T follicular helper cell (primary cell): ENCODE data around the gene PKHD1.

ENCODE experiments used
- DNase-seq: peaks from one replicate; pipeline ENCODE4 v3.0.0-alpha.2; 2020; ENCODE audit warnings: low read depth

The PKHD1 gene

DNA sequence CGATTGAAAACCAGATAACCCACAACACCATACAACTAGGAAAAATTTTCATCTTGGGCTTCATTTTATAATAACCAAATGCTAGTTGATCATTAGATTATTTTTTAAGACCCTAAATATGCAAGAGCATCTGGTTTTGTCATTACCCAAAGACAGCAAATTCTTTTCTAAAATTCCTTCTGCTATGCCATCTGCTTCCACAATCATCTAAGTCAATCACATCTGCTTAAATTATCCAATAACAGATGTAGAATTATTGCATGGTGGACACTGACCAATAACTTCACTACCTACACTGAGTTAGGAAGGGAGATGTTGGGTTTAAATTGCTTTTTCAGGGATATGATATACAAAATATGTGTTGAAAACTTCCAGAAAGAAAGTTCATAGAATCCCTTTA lies 41.9 kb downstream of the PKHD1 start:
- no peak for DNase-seq

DNA sequence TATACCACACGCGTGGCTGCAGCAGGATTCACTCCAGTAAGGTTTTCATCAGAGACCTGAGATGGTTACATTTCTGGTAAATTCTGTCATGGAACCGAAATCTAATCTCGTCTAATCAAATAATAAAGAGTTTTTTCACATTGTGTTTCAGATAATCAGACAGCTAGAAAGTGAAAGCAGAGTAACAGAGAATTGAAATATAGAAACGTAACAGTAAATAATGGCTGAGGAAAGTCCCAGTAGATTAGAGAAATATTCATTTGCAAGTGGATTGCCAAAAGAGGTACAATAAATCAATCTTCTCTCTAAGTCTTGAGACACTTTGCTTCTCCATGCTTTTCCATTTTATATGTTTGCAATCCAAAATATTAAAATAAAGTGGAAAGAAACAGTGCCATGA lies 42.4 kb downstream of the PKHD1 start:
- no peak for DNase-seq

- DNase-seq: no peak
These were observed 45.1 kb downstream of the PKHD1 start for GRCh38 chr6:52042141-52042885.

- no peak for DNase-seq
These were observed 46.3 kb downstream of the PKHD1 start for GRCh38 chr6:52041134-52041533.

DNA sequence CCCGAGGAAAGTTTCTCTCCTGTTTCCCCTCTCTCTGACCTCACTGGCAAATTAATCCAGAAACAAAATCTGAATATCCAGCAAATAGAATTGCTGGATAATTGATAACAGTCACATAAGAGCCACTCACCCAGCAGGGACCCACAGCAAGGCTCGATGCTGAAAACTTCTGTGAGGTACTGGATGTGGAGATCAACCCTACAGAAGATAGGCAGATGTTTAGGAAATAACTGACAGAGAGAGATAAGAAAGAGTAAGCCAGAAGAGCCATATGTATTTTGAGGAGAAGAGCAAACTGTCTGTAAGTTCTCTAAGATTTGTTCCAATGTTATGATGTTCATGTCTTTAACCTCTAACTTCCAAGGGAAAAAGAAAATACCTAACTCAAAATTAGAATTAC lies 59.7 kb downstream of the PKHD1 start:
- DNase-seq: no peak

DNA sequence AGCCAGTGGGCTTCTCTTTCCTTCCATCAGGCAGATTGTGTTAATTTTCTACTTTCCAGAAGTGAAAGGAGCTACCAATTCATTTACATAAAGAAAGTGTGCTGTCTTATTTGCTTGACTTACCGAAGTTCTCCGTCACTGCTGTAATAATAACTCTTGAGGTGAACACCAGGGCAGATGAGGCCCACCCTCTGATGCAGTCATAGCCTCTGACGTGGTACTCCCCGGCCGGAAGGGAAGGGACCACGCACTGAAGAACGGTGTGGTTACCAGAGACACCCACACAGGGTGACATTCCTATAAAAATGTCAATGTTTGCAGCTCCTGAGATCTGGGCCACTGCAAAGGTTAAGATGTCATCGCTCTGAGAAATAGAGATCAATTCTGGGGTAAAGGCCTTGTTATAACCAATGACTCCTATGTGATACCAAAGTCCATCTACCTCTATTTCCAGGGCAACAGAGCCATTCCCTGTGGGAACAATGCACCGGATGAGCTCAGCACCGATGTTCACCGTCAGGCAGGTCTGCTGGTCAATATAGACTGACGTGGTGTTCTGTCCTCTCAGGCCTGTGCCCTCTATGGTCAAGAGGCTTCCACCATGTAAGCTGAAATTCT lies 62.9 kb downstream of the PKHD1 start:
- no peak for DNase-seq

DNA sequence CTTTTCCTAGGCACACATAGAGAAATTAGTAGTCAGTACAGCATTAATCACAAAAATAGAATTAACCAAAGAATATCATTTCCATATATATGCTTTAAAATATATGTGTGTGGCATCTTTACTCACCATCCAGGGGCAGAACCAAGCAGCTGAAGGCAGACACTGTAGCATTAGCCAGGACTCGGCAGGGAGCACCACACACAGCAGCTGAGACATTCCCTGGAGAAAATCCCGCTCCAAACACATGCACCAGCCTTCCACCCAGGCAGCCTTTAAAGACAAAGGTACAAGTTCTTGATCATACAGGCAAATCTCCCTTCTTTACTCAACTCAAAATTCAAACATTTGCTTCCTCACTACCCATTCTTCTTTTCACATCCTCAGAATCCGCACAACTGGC lies 64.7 kb downstream of the PKHD1 start:
- DNase-seq: no peak

- DNase-seq: no peak
These were observed 66.4 kb downstream of the PKHD1 start for GRCh38 chr6:52020945-52021570.

DNA sequence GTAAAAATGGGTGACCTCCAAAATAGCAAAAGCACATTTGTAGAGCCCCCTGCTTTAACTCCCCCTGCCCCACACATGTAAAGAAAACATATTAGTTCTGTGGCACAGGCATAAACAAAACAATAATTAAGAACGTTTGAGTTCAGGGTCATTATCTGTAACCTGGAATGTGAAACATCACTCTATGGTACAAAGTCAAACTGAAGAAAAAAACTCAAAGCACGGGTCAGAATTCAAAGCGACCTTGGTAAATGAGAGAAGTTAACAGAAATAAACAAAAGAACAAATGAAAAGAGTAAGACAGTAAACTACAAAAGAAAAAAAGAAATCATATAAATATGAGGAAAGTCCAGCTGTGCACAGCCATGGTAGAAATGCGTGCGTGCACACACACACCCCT lies 67.5 kb downstream of the PKHD1 start:
- DNase-seq: no peak

DNA sequence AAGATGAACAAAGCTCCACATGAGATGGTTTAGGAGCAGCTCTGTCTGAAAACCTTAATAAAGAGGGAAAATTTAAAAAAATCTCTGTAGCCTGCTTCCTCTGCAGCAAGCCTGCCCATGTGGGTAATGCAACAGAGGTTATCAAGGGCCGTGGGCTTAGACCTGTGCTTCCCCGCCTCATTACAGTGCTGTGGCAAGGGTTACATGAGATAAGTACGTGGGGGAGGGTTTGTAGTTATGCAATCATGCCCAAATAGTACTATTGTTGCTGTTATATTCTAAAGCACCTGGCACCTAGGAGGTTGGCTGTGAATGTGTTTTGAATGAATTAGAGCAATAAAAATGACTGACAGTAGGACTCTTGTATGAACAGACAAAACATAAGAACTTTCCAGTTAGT lies 68.3 kb downstream of the PKHD1 start:
- no peak for DNase-seq

GRCh38 chr6:52016915-52017748 lies 70.3 kb downstream of the PKHD1 start:
- no peak for DNase-seq

DNA sequence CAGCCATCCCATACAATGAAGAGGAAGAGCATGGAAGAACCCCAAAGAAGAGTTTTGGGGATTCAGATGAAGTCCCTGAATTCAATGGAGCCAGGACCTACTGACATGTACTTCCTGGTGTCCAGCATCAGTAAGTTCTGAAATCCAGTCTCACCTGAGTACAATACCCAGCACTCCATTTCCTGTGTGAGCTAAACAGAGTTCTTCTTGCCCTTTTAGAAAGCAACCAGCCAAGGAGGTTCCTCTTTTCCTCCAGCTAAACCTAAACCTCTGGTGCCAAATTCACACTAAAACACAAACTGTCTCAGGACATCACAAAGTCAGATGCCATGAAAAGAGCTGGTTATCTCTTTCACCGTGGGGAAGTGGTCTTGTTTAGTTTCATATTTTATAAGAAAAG lies 71.5 kb downstream of the PKHD1 start:
- DNase-seq: no peak

DNA sequence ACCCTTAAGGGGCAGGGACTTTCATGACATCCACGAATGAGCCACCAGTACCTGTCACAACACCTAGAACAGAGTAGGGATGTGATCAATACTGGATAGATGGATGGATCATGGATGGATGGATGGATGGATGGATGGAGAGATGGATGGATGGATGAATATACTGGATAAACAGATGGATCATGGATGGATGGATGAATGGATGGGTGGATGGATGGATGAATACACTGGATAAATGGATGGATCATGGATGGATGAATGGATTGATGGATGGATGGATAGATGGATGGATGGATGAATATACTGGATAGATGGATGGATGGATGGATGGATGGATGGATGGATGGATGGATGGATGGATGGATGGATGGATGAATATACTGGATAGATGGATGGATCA lies 73.0 kb downstream of the PKHD1 start:
- no peak for DNase-seq

- no peak for DNase-seq
These were observed 74.4 kb downstream of the PKHD1 start for GRCh38 chr6:52013035-52013434.

DNA sequence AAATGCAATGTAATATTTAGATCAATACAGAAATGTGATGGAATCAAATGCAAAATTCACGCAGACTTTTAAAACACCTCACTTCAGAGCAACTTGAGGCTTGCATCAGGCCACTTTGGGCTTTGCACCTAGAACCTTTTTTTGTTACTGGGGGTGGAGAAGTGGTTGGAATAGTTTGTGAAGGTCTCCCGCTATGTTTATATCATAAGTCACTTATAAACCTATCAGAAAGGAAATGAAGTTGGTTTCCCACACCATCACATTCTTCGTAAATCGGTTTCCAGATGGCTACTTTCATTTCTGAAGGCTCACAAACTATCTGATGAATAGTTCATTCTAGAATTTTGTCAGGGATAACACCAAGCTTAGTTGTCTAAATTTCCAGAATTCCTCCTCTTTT lies 74.8 kb downstream of the PKHD1 start:
- DNase-seq: no peak

- no peak for DNase-seq
These were observed 76.6 kb downstream of the PKHD1 start for GRCh38 chr6:52010806-52011205.

DNA sequence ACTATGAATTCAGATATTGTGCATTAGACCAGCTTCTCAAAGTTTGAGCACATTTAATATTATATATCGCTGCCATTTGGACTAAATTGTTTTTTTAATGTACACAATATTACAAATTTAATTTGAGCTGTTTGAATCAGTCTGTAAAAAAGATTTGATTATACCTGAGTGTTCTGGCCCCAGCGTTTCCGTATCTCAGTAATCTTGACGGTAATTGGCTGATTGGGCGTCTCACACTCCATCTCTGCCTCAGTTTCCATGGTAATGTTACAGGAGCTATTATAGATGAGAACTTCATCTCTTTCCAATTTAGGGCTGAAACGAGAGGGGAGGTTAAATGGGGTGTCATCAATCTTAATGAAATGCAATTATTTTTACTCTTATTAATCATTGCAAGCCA lies 77.3 kb downstream of the PKHD1 start:
- DNase-seq: no peak

DNA sequence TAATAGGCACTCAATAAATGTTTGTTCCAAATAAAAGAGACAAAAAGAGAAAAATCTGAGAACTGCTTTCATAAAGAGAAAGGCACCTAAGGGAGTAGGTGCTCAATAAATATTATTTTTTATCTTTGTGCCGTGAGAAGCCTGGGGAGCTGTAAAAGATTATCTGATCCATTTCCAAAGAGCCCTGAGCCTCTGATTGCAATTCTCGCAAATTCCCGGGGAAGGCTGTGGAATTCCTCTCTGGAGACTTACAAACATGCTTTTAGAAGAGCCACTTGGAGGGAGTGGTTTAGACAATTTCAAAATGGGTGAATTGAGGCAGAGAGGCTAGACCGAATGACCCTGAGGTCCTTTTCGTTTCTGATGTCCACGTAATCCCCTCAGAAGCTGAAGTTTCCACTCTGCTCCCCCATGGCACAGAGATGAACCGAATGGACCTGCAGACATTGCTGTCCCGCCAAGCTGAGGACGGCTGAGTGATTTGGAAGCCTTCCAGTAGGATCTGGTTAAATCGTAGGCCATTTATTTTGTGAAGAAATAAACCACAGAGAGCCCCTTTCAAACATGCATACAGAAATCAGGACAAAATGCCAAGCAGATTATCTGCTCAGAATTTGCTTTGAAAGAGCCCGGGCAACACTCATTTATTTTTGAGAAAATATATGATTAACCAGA lies 77.8 kb downstream of the PKHD1 start:
- no peak for DNase-seq

DNA sequence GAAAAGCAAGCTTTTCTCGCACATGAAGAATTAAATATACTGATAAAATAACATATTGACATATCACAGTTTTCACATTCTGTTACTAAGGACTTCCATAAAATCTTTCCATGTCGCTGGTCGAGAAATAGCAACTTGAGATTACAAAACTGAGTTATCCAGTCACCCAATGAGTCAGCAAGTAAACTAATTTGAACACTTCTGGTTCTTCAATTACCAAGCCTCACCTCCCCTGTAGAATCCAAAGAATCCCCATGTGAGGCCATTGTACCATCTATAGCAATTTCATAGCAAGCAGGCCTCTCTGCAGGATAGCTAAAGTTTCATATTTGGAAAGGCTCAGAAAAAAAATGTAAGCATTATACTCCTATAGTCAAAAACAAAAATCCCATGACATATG lies 87.3 kb downstream of the PKHD1 start:
- DNase-seq: no peak

- no peak for DNase-seq
These were observed 91.0 kb downstream of the PKHD1 start for GRCh38 chr6:51996296-51996947.

DNA sequence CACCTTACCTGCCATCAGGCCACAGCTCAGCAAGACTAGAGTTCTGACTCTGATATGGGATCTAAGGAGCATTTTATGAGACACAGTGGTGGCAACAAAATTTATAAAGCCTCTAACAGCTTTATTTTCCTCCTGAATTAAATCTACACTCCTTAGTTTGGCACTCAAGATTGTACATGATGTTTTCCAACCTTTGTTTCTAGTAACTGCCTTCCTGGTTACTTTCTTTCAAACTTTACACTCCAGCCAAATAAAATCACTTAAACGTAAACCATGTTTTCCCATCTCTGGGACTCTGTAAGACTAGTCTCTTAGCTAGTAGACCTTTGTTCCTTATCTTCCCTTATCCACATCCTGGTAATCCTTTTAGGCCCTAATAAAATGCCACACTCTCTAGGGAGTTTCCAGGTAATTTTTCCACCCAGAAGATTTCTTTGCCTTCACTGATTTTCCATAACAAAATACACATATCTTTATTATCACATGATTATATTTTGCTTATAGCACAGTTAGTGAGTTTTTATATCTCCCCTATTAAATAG lies 92.1 kb downstream of the PKHD1 start:
- DNase-seq: no peak
